Brain microvascular endothelial cell (primary cell): ENCODE measurements around the gene GTSF1L.

ENCODE experiments used
- DNase-seq: peaks from one replicate; pipeline ENCODE4 v3.0.0-alpha.2; 2020
- H3K27ac ChIP-seq: fragments of 250-450 bp; sonication (Bioruptor Pico); 2 replicates; pipeline ENCODE4 v1.5.1; 2020; ENCODE audit warnings: mild to moderate bottlenecking, moderate library complexity
- H3K27me3 ChIP-seq: fragments of 250-450 bp; sonication (Bioruptor Pico); replicated peaks from 2 replicates; pipeline ENCODE4 v1.5.1; 2020; ENCODE audit warnings: mild to moderate bottlenecking
- H3K36me3 ChIP-seq: fragments of 250-450 bp; sonication (Bioruptor Pico); replicated peaks from 2 replicates; pipeline ENCODE4 v1.5.1; 2020; ENCODE audit warnings: mild to moderate bottlenecking
- H3K4me3 ChIP-seq: 2 replicates; pipeline ENCODE4 v1.5.1; 2011; ENCODE audit warnings: low read depth, mild to moderate bottlenecking, control low read depth, low read length, moderate library complexity
- in situ Hi-C: cut with HindIII; loops from 2 replicates; pipeline ENCODE4 v1.10.0; 2017; ENCODE audit warnings: low sequenced_read_pairs, low pct_ligation_motif_present
- TF ChIP-seq, protein P1 (sequence below): IDR thresholded peaks from 2 replicates; pipeline ENCODE4 v1.5.1; 2011; ENCODE audit warnings: low read depth, mild to moderate bottlenecking, moderate library complexity, low read length, control low read depth, inconsistent platforms; ENCODE audit errors: missing control alignments

The GTSF1L gene

DNA sequence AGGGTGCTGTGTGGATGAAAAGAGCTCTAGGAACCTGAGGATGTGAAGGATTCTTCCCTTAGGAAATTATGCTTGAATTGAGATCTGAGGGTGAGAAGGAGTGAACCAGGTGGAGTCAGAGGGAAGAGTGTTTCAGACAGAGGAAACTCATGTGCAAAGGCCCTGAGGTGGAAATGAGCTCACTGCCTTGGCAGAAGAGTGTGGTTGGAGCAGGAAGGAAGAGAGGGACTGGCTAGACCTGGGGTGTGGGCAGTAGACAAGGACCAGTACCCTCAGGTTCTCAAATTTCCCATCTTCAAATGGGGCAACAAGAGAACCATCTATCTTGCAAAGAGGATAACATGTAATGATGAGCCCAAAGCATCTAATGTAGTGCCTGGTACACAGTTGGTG is 24.0 kb upstream of the GTSF1L start:
- no peak overlapping the region for H3K4me3 ChIP-seq
- peak overlapping the region; percentile 8 for H3K27ac ChIP-seq
- TF ChIP-seq, protein P1, sequence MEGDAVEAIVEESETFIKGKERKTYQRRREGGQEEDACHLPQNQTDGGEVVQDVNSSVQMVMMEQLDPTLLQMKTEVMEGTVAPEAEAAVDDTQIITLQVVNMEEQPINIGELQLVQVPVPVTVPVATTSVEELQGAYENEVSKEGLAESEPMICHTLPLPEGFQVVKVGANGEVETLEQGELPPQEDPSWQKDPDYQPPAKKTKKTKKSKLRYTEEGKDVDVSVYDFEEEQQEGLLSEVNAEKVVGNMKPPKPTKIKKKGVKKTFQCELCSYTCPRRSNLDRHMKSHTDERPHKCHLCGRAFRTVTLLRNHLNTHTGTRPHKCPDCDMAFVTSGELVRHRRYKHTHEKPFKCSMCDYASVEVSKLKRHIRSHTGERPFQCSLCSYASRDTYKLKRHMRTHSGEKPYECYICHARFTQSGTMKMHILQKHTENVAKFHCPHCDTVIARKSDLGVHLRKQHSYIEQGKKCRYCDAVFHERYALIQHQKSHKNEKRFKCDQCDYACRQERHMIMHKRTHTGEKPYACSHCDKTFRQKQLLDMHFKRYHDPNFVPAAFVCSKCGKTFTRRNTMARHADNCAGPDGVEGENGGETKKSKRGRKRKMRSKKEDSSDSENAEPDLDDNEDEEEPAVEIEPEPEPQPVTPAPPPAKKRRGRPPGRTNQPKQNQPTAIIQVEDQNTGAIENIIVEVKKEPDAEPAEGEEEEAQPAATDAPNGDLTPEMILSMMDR: no peak
- H3K27me3 ChIP-seq: no peaks in the 10 kb centered on the region
- in situ Hi-C loops: no loop called here
- no peak for DNase-seq
- no peaks in the 10 kb centered on the region for H3K36me3 ChIP-seq

DNA sequence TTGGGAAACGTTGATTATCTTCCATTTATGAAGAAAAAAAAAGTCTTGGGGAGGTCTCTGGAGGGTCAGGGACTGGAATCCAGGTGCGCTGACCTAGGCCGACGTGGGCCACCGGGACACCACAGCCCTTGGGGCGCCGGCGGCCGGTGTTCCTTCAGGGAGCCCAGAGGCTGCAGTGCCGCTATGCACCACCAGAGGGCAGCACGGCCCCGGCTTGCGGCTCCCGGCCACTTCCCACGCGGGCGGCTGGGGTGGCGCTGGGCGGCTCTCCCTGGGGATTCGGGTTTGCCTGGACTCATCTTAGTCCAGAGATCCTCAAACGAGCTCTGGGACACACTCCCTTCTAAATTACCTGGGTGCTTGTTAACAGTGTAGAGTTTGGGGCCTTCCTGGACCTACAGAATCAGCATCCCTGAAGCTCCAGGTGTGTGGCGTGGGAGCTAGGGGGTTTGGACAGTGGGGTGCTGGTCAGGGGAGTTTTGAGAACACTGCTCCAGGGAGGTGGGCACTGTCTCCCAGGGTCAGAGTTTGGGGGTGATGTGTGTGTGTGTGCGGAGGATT is 23.0 kb upstream of the GTSF1L start:
- H3K27ac ChIP-seq: no peak overlapping the region

DNA sequence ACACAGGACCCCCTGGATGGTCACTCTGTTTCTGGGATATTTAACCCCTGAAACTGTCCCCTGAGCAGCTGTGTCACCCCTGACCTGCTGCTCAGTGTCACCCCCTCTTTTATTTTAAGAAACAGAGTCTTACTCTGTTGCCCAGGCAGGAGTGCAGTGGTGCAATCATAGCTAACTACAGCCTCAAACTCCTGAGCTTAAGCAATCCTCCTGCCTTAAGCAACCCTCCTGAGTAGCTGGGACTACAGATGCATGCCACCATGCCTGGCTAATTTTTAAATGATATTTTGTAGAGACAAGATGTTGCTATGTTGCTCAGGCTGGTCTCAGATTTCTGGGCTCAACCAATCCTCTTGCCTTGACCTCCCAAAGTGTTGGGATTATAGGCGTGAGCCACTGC is 21.5 kb upstream of the GTSF1L start:
- H3K4me3 ChIP-seq: no peak overlapping the region
- no peaks in the 10 kb centered on the region for H3K27me3 ChIP-seq
- TF ChIP-seq, protein P1: no peak
- DNase-seq: no peak
- in situ Hi-C loops: no loop called here
- H3K27ac ChIP-seq: no peak overlapping the region
- no peaks in the 10 kb centered on the region for H3K36me3 ChIP-seq

More for the DNA sequence above, 23.0 kb upstream of the GTSF1L start:
- Histone ChIP-seq H3K36me3 (no peaks in the 10 kb centered on the region), H3K27me3 (no peaks in the 10 kb centered on the region), H3K4me3 (no peak overlapping the region)
- TF ChIP-seq, protein P1: peak; percentile 86
- DNase-seq: peak; percentile 45
- in situ Hi-C loops: no loop called here

DNA sequence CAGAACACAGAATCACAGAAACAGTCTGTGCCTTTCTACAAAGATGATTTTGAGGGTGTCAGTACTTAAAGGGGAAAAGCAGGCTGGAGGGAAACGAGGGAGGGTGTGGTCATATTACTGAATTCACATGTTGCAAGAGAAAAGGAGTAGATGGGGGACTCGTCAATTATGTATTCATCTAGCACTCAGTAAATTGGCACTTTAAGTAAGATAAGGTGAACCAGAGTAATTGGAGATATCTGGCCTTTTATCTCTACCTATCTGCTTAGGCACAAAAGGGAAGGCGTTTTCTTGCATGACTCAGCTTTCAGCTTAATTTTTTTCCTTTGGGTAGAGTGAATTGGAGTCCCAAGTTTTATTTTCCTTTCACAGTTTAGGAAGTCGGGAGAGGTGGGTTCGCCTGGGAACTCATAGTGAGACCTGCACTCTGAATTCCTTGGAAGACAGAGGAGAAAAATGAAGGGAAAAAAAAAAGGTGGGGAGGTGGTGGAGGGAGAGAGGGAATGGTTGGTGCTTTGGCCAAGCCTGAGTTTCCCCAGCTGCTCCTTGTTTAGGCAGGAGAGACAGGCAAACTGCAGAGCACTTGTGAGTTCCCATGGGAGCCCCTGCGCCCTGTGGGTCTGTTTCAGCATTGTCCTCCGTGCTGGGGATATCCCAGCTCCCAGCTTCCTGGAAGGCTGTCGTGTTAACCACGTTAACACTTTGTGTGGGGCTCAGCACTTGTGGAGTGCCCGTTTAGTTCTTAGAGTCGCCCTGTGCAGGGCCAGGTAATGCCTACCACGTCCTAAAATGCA is 19.7 kb upstream of the GTSF1L start:
- Histone ChIP-seq H3K36me3 (no peaks in the 10 kb centered on the region), H3K4me3 (no peak overlapping the region), H3K27me3 (no peaks in the 10 kb centered on the region), H3K27ac (no peak overlapping the region)
- in situ Hi-C loops: no loop called here
- no peak for DNase-seq
- TF ChIP-seq, protein P1: no peak

DNA sequence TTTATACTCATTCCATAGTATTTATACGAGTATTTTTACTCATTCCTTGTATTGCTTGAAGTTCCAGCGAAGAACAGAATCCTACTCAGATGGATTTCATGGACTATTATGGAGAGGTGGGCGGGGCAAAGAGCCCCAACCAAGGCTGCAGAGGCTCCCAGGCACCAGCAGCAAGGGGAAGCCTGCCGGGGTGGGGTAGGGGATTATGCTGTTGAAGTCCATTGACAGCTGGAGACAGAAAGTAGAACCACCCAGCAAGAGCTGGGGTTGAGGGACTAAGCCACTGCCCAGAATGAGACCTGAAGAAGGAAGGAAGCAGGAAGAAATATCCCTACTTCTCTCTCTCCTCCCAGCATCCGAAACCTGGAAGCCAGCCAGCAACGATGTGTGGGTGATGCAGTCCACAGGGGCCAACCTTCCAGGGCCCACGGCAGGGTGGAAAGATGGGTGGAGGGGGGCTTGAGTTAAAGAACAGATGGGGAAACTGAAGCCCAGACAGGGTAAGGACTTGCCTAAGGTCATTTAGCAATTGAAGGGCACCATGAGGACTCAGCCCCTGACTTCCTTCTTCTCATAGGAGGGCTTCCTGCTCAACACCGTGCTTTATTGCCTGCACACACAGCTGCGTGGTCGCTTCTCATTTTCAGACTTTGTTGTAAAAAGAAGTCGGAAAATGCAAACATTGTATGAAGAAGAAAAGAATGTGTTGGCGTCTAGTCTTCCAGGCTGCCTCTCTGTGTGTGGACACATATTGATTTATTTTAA is 18.3 kb upstream of the GTSF1L start:
- no peak overlapping the region for H3K27ac ChIP-seq
- in situ Hi-C loops: no loop called here
- H3K4me3 ChIP-seq: no peak overlapping the region
- H3K27me3 ChIP-seq: no peaks in the 10 kb centered on the region
- no peaks in the 10 kb centered on the region for H3K36me3 ChIP-seq
- TF ChIP-seq, protein P1: no peak
- DNase-seq: no peak
